HG02763 (cell line): ENCODE results near the gene TPRN.
"Not testable (repeated sequence)": the region's sequence is repeated elsewhere in the genome, so short reads cannot be mapped to it uniquely, and the experiment has no call there.

Experiments
- ATAC-seq: cut with Tn5 transposase; IDR thresholded peaks from one replicate; pipeline ENCODE4 v1.9.1; 2021; ENCODE audit warnings: mild to moderate bottlenecking, moderate library complexity; ENCODE audit not compliant: unreplicated experiment

Gene TPRN

GRCh38 chr9:137200311-137201204 is at the start of gene TPRN:
Gene TPRN (minus strand): TSS chr9:137200741. CDS start chr9:137200711, 30 bp downstream.
- peak; percentile 86 for ATAC-seq

- ATAC-seq = no peak
Measured at GRCh38 chr9:137247916-137248175, 47.3 kb upstream of the TPRN start.

- ATAC-seq = no peak
Measured at GRCh38 chr9:137247135-137247915, 46.8 kb upstream of the TPRN start.

GRCh38 chr9:137245450-137246421 is 45.2 kb upstream of the TPRN start:
- ATAC-seq = no peak

GRCh38 chr9:137244486-137245449 is 44.2 kb upstream of the TPRN start:
- no peak for ATAC-seq

GRCh38 chr9:137243626-137244485 is 43.3 kb upstream of the TPRN start:
- no peak for ATAC-seq

- not testable (repeated sequence) for ATAC-seq
Measured at GRCh38 chr9:137243266-137243625, 42.7 kb upstream of the TPRN start.

GRCh38 chr9:137242269-137243203 is 42.0 kb upstream of the TPRN start:
- no peak for ATAC-seq

GRCh38 chr9:137241490-137242268 is 41.1 kb upstream of the TPRN start:
- no peak for ATAC-seq

GRCh38 chr9:137240841-137241489 is 40.4 kb upstream of the TPRN start, which contains the start of gene TUBB4B:
Gene TUBB4B (plus strand): TSS chr9:137241287. CDS start chr9:137241361, 74 bp downstream.
- ATAC-seq = peak; percentile 71

GRCh38 chr9:137240318-137240840 is 39.8 kb upstream of the TPRN start:
- peak; percentile 21 for ATAC-seq

GRCh38 chr9:137239541-137240200 is 39.1 kb upstream of the TPRN start:
- not testable (repeated sequence) for ATAC-seq

GRCh38 chr9:137237759-137238726 is 37.5 kb upstream of the TPRN start:
- ATAC-seq = no peak

GRCh38 chr9:137236936-137237421 is 36.4 kb upstream of the TPRN start:
- ATAC-seq = no peak
